Activated naive CD4-positive, alpha-beta T cell treated with anti-CD3 and anti-CD28 coated beads for 36 hours (primary cell): Measurements from ENCODE around the gene CAMK1. TPM values are rescaled to one million over a fixed set of nuclear protein-coding genes. Genes with fewer than 3 reads are reported as not detected.

Source experiments
- CTCF ChIA-PET: fragments of 350-600 bp; sonication (Branson Sonifier 250); formaldehyde crosslinking; loops from one replicate; lab custom pipeline; 2021; ENCODE audit warnings: antibody characterized with exemption; lab: Charles Lee
- DNase-seq: peaks from one replicate; pipeline ENCODE4 v3.0.0-alpha.2; 2020
- H3K27ac Mint-ChIP-seq: one replicate; pipeline ENCODE4 v1.8.0; 2021; ENCODE audit warnings: mild to moderate bottlenecking, mixed read lengths
- H3K27me3 Mint-ChIP-seq: one replicate; pipeline ENCODE4 v1.8.0; 2021; ENCODE audit warnings: low read depth, mixed read lengths
- H3K36me3 Mint-ChIP-seq: one replicate; pipeline ENCODE4 v1.8.0; 2021; ENCODE audit warnings: low read depth, mixed read lengths
- H3K4me1 Mint-ChIP-seq: one replicate; pipeline ENCODE4 v1.8.0; 2021; ENCODE audit warnings: low read depth, mixed read lengths
- H3K4me3 Mint-ChIP-seq: one replicate; pipeline ENCODE4 v1.8.0; 2021; ENCODE audit warnings: mild to moderate bottlenecking, moderate library complexity, mixed read lengths
- H3K9me3 Mint-ChIP-seq: one replicate; pipeline ENCODE4 v1.8.0; 2021; ENCODE audit warnings: mixed read lengths
- intact Hi-C: fragments of 100-400 bp; cut with micrococcal nuclease; formaldehyde crosslinking; loops from one replicate; pipeline ENCODE4 v1.15.1; 2023
- total RNA-seq, 2 experiments: library from RNA; stranded (reverse); gene quantifications; one replicate each; pipeline ENCODE4 v1.2.3, GENCODE V29; 2021

CAMK1 gene
- total RNA-seq, 2 experiments from 2014 or later: 18.9 to 19.5 TPM

DNA sequence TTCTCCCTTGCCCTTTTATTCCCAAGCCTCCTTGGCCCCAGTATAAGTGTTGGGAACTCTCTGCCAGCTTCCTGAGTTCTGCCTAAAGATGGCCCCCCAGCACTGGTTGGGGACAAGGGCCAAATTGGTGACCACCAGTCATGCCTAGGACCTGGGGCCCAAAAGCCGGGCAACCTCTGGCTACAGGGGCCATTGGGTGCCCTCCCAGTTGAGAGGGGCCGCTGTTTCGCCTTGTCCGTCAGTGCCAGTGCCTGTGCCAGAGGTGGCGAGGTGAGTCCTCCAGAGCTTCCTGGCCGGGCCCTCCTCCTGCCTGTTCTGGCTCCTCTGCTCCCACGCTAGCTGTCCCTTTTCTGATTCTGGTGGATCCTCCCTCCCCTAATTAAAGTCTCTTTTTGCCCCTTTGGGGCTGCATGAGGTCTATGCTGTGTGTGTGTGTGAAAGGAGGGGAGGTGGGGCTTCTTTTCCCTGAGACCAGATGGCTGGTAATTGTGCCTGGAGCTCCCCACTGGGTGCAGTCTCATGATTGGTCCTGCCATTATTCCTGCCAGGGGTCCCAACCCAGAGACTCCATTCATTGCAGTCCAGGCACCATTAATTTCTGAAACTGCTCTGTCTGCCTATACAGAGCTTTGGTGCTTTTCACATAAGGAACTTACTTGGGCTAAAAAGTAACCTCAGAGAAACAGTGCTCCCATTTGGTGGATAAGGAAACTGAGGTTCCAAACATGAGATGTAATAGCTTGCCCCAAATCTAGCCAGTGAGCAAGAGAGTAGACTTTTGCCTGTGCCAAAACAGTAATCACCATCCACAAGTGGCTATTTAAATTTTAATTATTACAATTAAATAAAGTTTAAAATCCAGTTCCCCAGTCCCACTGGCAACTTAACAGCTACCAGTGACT lies 37.2 kb upstream of the CAMK1 start:
- H3K27ac Mint-ChIP-seq: peak overlapping the region; percentile 57
- peaks cover 38% of the 10 kb centered on the region for H3K36me3 Mint-ChIP-seq
- H3K4me3 Mint-ChIP-seq: no peak overlapping the region
- H3K4me1 Mint-ChIP-seq: peaks cover 35% of the 10 kb centered on the region
- CTCF ChIA-PET: interaction anchor here (0.7 to 2.5 kb wide), 5 partner anchors 20 to 187 kb away, joined by 3 to 7 read pairs (median 3); no protein-coding TSS in a partner anchor
- no peaks in the 10 kb centered on the region for H3K27me3 Mint-ChIP-seq
- intact Hi-C loops: loop anchor here (10.0 kb wide), 1 partner anchor 302 kb away; no protein-coding TSS in a partner anchor
- no peaks in the 10 kb centered on the region for H3K9me3 Mint-ChIP-seq
- no peak for DNase-seq

DNA sequence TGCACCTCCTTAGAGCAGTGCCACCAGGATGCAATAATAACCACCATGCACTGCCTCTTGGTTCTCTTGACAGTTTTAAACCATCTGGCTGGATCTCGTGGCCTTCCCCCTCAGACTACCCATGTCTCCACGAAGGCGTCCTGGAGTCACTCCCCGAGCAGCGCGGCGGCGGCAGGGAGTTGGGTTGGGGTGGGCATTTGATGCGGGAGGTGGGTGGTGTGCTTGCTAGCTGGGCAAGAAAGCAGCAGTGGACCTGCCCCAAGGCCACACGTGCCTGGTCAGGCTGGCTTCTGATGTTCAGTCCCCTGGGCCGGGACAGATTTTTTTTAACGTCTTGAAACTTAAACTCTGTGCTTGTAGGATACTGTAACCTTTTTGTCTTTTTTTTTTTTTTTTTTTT lies 36.4 kb upstream of the CAMK1 start:
- no peak overlapping the region for H3K4me3 Mint-ChIP-seq
- peaks cover 32% of the 10 kb centered on the region for H3K4me1 Mint-ChIP-seq
- no peaks in the 10 kb centered on the region for H3K9me3 Mint-ChIP-seq
- DNase-seq: no peak
- H3K27me3 Mint-ChIP-seq: no peaks in the 10 kb centered on the region
- CTCF ChIA-PET: no interaction called here
- peaks cover 39% of the 10 kb centered on the region for H3K36me3 Mint-ChIP-seq
- intact Hi-C loops: loop anchor here (10.0 kb wide), 1 partner anchor 301 kb away; no protein-coding TSS in a partner anchor
- no peak overlapping the region for H3K27ac Mint-ChIP-seq

DNA sequence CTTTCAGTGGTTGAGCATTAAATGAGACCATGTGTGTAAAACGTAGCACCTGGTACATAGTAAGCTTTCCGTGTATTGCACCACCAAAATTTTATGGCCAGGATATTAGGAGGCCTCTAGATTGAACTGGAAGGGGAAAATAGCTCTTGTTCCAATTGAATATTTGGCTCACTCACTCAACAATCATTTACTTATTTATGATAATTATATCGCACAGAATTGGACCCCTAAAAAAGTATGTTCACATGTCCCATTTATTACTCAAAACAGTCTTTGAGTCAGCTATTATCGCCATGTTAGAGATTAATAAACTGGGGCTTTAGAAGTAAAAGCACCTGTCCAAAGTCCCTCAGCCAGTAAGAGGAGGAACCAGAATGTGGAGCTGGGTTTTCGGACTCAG lies 35.2 kb upstream of the CAMK1 start:
- Mint-ChIP-seq H3K4me3 (no peak overlapping the region), H3K27me3 (no peaks in the 10 kb centered on the region), H3K27ac (no peak overlapping the region), H3K36me3 (peaks cover 47% of the 10 kb centered on the region), H3K9me3 (no peaks in the 10 kb centered on the region), H3K4me1 (peaks cover 25% of the 10 kb centered on the region)
- no peak for DNase-seq
- CTCF ChIA-PET: interaction anchor here (0.5 to 1.0 kb wide), 3 partner anchors 16 to 77 kb away, joined by 3 to 4 read pairs (median 4); no protein-coding TSS in a partner anchor
- intact Hi-C loops: loop anchor here (10.0 kb wide), 1 partner anchor 300 kb away; no protein-coding TSS in a partner anchor

DNA sequence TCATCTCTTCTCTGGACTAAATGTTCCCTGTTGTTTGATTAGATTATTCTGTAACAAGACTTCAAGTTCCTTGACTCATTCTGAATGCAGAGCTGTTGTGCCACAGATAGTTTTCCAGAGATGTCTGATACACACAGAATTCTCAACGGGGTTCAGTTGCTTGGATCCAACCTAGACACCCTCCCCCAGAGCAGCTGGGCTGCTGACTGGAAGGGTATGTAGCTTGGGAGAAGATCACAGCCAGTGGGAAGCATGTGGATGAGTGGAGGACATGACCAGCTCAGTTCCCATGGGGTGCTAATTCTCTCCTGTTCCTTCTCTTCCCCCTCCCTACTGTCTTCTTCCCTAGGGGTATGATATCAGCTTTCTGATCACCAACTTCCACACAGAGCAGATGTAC lies 33.7 kb upstream of the CAMK1 start:
- peaks cover 46% of the 10 kb centered on the region for H3K36me3 Mint-ChIP-seq
- H3K27me3 Mint-ChIP-seq: no peaks in the 10 kb centered on the region
- H3K4me3 Mint-ChIP-seq: no peak overlapping the region
- peak overlapping the region; percentile 72 for H3K27ac Mint-ChIP-seq
- CTCF ChIA-PET: no interaction called here
- no peaks in the 10 kb centered on the region for H3K9me3 Mint-ChIP-seq
- H3K4me1 Mint-ChIP-seq: peaks cover 12% of the 10 kb centered on the region
- DNase-seq: no peak
- intact Hi-C loops: loop anchor here (10.0 kb wide), 1 partner anchor 299 kb away; no protein-coding TSS in a partner anchor

DNA sequence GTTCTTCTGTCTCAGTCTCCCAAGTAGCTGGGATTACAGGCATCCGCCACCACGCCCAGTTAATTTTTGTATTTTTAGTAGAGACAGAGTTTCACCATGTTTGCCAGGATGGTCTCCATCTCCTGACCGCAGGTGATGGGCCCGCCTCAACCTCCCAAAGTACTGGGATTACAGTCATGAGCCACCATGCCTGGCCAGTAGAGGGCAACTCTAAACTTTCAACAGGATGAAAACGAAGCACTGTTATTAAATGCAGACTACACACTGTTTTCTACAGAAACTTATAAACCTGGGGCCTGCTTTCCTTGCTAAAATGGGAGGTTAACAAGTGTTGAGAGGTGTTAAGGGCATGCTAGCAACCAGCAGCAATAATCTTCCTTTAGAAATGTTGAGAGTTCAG lies 30.8 kb upstream of the CAMK1 start:
- peak overlapping the region; percentile 41 for H3K27ac Mint-ChIP-seq
- no peaks in the 10 kb centered on the region for H3K27me3 Mint-ChIP-seq

DNA sequence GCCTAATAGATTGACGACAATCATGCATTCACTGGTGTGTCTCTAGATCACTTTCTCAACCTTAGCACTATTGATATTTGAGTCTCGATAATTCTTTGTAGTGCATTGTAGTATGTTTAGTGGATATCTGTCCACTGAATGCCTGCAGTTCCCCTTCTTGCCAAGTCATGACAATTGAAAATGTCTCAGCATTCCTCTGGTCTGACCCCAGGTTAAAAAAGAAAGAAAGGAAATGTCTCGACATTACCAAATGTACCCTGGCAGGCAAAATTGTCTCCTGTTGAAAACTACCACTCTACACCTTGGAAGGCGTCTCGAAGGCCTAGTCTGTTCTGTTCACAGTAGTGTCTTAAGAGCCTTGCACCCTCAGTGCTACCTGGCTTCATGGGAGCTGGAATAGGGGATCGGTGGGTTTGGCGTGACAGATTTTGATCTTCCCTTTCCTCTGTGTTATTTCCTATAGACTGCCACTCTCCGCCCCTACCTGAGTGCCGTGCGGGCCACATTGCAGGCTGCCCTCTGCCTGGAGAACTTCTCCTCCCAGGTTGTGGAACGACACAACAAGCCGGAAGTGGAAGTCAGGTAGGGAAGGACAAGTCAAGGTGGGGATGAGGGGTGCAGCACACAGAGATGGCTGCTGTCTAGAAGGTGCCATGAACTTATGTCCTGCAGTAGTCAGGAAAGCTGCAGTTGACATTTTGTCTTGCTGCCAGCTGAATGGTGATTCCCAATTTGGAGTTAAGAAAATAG lies 27.6 kb upstream of the CAMK1 start:
- Mint-ChIP-seq H3K36me3 (peaks cover 39% of the 10 kb centered on the region), H3K4me1 (peaks cover 31% of the 10 kb centered on the region), H3K27me3 (no peaks in the 10 kb centered on the region), H3K4me3 (no peak overlapping the region), H3K27ac (peak overlapping the region; percentile 41), H3K9me3 (no peaks in the 10 kb centered on the region)
- DNase-seq: no peak
- CTCF ChIA-PET: no interaction called here
- intact Hi-C loops: no loop called here

More for the DNA sequence above, 30.8 kb upstream of the CAMK1 start:
- CTCF ChIA-PET: no interaction called here
- DNase-seq: peak; percentile 22
- H3K36me3 Mint-ChIP-seq: peaks cover 55% of the 10 kb centered on the region
- no peaks in the 10 kb centered on the region for H3K9me3 Mint-ChIP-seq
- no peak overlapping the region for H3K4me3 Mint-ChIP-seq
- intact Hi-C loops: loop anchor here (10.0 kb wide), 1 partner anchor 296 kb away; no protein-coding TSS in a partner anchor
- peaks cover 19% of the 10 kb centered on the region for H3K4me1 Mint-ChIP-seq

DNA sequence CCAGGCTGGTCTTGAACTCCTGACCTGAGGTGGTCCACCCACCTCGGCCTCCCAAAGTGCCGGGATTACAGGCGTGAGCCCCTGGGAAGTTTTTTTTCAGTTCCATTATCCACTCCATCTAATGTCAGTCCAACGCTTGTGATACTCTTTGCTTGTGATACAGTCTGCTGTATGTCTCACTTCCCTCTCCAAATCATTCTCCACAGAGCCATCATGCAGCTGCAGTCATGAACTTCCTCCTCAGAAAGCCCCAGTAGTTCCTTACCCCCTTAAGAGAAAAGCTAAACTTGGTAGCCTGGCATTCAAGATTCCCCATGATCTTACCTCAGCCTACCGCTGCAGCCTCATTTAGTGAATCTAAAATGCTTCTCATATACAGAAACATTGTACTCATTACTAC lies 25.5 kb upstream of the CAMK1 start:
- CTCF ChIA-PET: interaction anchor here (0.8 kb wide), 1 partner anchor 19 kb away, joined by 3 read pairs; no protein-coding TSS in a partner anchor
- Mint-ChIP-seq H3K27me3 (no peaks in the 10 kb centered on the region), H3K36me3 (peaks cover 36% of the 10 kb centered on the region), H3K9me3 (no peaks in the 10 kb centered on the region), H3K27ac (peak overlapping the region; percentile 8), H3K4me1 (peaks cover 48% of the 10 kb centered on the region), H3K4me3 (peak overlapping the region; percentile 5)
- DNase-seq: no peak
- intact Hi-C loops: no loop called here

DNA sequence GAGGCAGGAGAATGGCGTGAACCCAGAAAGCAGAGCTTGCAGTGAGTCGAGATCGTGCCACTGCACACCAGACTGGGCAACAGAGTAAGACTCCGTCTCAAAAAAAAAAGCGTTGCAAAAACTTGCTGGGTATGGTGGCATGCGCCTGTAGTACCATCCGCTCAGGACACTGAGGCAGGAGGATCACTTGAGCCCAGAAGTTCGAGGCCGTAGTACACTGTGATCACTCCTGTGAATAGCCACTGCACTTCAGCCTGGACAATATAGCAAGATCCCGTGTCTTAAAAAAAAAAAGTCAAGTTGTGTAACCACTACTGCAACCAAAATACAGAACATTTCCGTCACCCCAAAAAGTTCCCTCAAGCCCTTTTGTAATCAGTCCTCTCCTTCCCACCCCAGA lies 24.7 kb upstream of the CAMK1 start:
- H3K4me1 Mint-ChIP-seq: peaks cover 55% of the 10 kb centered on the region
- no peaks in the 10 kb centered on the region for H3K27me3 Mint-ChIP-seq
- peak overlapping the region; percentile 94 for H3K4me3 Mint-ChIP-seq
- CTCF ChIA-PET: interaction anchor here (0.6 kb wide), 1 partner anchor 8 kb away, joined by 4 read pairs; no protein-coding TSS in a partner anchor
- intact Hi-C loops: loop anchor here (5.0 kb wide), 1 partner anchor 233 kb away; the partner anchor contains the start of gene FANCD2
- peaks cover 34% of the 10 kb centered on the region for H3K36me3 Mint-ChIP-seq
- H3K9me3 Mint-ChIP-seq: no peaks in the 10 kb centered on the region
- H3K27ac Mint-ChIP-seq: peak overlapping the region; percentile 50
- no peak for DNase-seq

DNA sequence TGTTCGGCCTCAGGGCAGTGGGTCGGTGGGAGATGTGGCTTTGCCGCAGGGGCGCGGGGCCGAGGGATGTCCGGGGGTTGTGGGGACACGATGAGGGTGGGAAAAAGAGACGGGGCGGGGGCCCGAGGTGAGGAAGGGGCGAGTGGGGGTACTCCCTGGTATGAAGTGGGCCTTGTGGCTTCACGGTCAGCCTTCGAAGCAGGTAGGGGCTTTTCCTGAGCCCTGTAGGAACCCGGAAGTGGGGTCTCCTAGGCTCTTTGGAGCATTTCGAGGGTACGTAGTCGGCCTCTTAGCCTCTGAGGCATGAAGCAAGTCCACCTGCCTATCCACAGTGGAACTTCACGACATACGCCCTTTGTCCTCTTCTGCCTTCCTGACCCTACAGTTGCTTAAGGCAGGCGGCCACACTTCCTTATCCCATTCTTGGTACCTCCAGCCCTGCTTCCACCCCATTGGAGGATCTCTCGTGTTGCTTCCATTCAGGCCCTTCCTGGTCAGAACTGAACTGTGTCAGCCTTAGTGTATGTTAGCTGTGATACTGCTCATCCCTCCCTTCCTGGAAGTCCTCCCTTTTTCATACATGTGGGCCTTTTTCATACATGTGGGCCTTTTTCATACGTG lies 23.5 kb upstream of the CAMK1 start:
- Mint-ChIP-seq H3K36me3 (peaks cover 37% of the 10 kb centered on the region), H3K4me1 (peaks cover 64% of the 10 kb centered on the region), H3K9me3 (no peaks in the 10 kb centered on the region), H3K27me3 (no peaks in the 10 kb centered on the region), H3K4me3 (peak overlapping the region; percentile 94), H3K27ac (peak overlapping the region; percentile 100)
- intact Hi-C loops: loop anchor here (1.0 to 5.0 kb wide), 5 partner anchors 15 to 430 kb away; partner anchors contain the start of genes FANCD2 and THUMPD3
- DNase-seq: peak; percentile 53
- CTCF ChIA-PET: interaction anchor here (0.6 to 1.4 kb wide), 3 partner anchors 12 to 402 kb away, joined by 3 to 6 read pairs (median 4); no protein-coding TSS in a partner anchor

DNA sequence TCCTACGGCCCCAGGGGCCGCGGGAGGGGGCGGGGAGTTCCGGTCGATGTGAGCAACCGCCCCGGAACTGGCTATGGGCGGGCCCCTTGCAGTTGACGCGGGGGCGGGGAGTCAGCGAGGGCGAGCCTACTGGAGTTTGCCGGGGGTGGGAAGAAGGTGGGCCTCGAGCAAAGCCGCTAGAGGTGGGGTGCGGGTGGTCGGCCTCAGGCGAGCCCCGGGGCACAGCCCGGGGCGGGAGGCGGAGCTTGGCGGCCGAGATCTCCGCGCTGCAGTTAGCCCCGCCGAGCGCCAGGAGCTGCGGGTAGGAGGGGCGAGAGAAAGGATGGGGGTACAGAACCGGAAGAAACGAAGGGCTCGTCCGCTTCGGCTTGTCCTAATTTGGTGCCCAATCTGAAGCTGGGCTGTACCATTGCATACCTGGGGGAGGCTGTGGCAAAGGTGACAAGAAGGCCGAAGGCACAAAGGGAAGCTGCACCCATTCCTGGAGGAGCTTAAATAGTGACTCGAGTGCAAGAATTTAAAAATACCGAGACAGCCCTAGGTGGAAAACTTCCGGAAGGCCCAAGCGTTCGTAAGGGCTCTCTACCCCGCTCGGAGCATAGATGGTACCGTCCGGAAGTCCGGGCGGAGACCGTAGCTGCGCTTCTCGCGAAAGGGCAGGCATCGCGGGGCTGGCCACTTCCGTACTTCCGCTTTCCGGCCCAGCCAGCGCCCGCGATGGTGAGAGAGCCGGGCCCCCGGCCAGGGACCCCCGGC lies 22.8 kb upstream of the CAMK1 start, which contains the start of the genes ARPC4 and TADA3:
ARPC4 (plus strand) TSS at position 678 of the 756 bp plus-strand sequence; CDS start at position 718, 40 bp downstream.
TADA3 (minus strand) TSS at position 69 of the 756 bp plus-strand sequence. CDS start 1,007 bp downstream, outside the sequence.
- peak; percentile 94 for DNase-seq
- Mint-ChIP-seq H3K27ac (peak within 1 kb of the TSS; percentile 100), H3K36me3 (peaks cover 34% of the 10 kb centered on the region), H3K4me1 (peaks cover 67% of the 10 kb centered on the region), H3K27me3 (no peaks in the 10 kb centered on the region), H3K4me3 (peak within 1 kb of the TSS; percentile 94), H3K9me3 (no peaks in the 10 kb centered on the region)
- CTCF ChIA-PET: interaction anchor here (0.5 to 1.4 kb wide), 4 partner anchors 12 to 402 kb away, joined by 3 to 6 read pairs (median 4); no protein-coding TSS in a partner anchor
- intact Hi-C loops: loop anchor here (1.0 to 5.0 kb wide), 15 partner anchors 14 to 529 kb away; partner anchors contain the start of genes BRPF1, FANCD2, JAGN1 and MTMR14
